Measurements from ENCODE around the gene RRM2.
"Not testable (repeated sequence)": the region's sequence is repeated elsewhere in the genome, so short reads cannot be mapped to it uniquely, and the experiment has no call there.

The RRM2 gene

GRCh38 chr2:10091182-10091888, 31.2 kb upstream of the RRM2 start:
- no peak for DNase-seq (ENCODE audit: low read depth in 2 of 2)

- DNase-seq (ENCODE audit: low read depth in 2 of 2): not testable (repeated sequence)
These were observed 30.7 kb upstream of the RRM2 start for GRCh38 chr2:10091889-10092244.

- DNase-seq (ENCODE audit: low read depth in 2 of 2): no peak
These were observed 28.2 kb upstream of the RRM2 start for GRCh38 chr2:10094271-10094814.

GRCh38 chr2:10095175-10095574, 27.4 kb upstream of the RRM2 start:
- DNase-seq (ENCODE audit: low read depth in 2 of 2): no peak

- no peak for DNase-seq (ENCODE audit: low read depth in 2 of 2)
These were observed 25.9 kb upstream of the RRM2 start for GRCh38 chr2:10096641-10097040.

- no peak for DNase-seq (ENCODE audit: low read depth in 2 of 2)
These were observed 25.0 kb upstream of the RRM2 start for GRCh38 chr2:10097352-10098148.

GRCh38 chr2:10101491-10101890, 21.0 kb upstream of the RRM2 start:
- no peak for DNase-seq (ENCODE audit: low read depth in 2 of 2)

GRCh38 chr2:10103179-10103578, 19.4 kb upstream of the RRM2 start:
- DNase-seq (ENCODE audit: low read depth in 2 of 2): no peak

GRCh38 chr2:10104906-10105305, 17.6 kb upstream of the RRM2 start:
- DNase-seq (ENCODE audit: low read depth in 2 of 2): not testable (repeated sequence)

GRCh38 chr2:10109311-10109710, 13.2 kb upstream of the RRM2 start:
- DNase-seq (ENCODE audit: low read depth in 2 of 2): no peak

- DNase-seq (ENCODE audit: low read depth in 2 of 2): no peak
These were observed 3.6 kb upstream of the RRM2 start for GRCh38 chr2:10119027-10119325.

GRCh38 chr2:10119601-10120157, 2.9 kb upstream of the RRM2 start:
- no peak for DNase-seq (ENCODE audit: low read depth in 2 of 2)

GRCh38 chr2:10120158-10120876, 2.2 kb upstream of the RRM2 start:
- peak; percentile 78 to 80 for DNase-seq (ENCODE audit: low read depth in 2 of 2)

GRCh38 chr2:10120877-10121574, 1.5 kb upstream of the RRM2 start:
- DNase-seq (ENCODE audit: low read depth in 2 of 2): no peak

GRCh38 chr2:10123281-10123680, 742 bp downstream of the RRM2 start:
- no peak for DNase-seq (ENCODE audit: low read depth in 2 of 2)

- no peak for DNase-seq (ENCODE audit: low read depth in 2 of 2)
These were observed 2.1 kb downstream of the RRM2 start for GRCh38 chr2:10124538-10125045.

GRCh38 chr2:10125842-10126631, 3.5 kb downstream of the RRM2 start:
- no peak for DNase-seq (ENCODE audit: low read depth in 2 of 2)

GRCh38 chr2:10126632-10127026, 4.1 kb downstream of the RRM2 start:
- no peak for DNase-seq (ENCODE audit: low read depth in 2 of 2)

- no peak for DNase-seq (ENCODE audit: low read depth in 2 of 2)
These were observed 5.9 kb downstream of the RRM2 start for GRCh38 chr2:10128420-10128819.

GRCh38 chr2:10129490-10129889, 7.0 kb downstream of the RRM2 start:
- no peak for DNase-seq (ENCODE audit: low read depth in 2 of 2)

Measured in stimulated activated CD8-positive, alpha-beta memory T cell treated with anti-CD3 and anti-CD28 coated beads, Interleukin-7, amount 100 ng/mL, for 1 hour (primary cell).